Measurements from ENCODE around the gene KCNRG. TPM values are rescaled to one million over a fixed set of nuclear protein-coding genes. Genes with fewer than 3 reads are reported as not detected.
A peak's percentile ranks its signal among the peaks of the same experiment; 100 is the strongest.

KCNRG gene
- total RNA-seq, 3 donors from 2014 or later, result 0.66 to 1.2 (median 1.1) TPM

DNA sequence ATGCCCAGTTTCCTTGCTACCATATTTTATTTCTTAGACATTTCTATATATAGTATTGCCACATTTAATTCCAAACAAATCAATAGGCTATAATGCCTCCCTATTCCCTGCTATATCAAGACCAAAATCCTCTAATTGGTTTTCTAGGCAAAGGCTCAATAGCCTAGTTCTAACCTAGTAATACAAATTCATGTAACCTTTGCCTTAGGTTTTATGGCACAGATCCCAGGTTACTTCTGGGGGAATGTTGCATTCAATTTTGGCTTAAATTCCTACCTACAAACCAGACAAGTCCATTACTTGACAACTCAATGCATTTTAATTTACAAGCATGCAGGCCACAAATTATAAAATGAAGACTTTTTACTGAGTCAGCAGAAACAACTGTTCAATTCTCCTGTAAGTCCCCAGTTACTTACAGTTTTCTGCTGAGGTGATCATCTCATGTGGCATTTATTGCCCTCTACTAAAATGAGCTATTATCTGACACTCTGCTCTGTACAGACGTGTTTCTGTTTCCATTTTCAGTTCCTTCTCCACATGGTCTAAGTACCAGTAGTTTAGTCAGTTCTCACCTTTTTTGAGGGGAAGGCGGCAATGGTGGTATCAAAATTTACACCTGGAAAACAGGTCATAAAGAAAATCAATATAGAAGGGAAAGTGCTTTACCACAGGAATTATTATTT, 11.7 kb downstream of the KCNRG start:
- Histone ChIP-seq H3K9me3 (no peaks in the 10 kb centered on the region), H3K36me3 (ENCODE audit: low read depth) (no peaks in the 10 kb centered on the region), H3K4me3 (no peak overlapping the region), H3K4me1 (ENCODE audit: low read depth) (no peaks in the 10 kb centered on the region)
- TF ChIP-seq, protein P1, sequence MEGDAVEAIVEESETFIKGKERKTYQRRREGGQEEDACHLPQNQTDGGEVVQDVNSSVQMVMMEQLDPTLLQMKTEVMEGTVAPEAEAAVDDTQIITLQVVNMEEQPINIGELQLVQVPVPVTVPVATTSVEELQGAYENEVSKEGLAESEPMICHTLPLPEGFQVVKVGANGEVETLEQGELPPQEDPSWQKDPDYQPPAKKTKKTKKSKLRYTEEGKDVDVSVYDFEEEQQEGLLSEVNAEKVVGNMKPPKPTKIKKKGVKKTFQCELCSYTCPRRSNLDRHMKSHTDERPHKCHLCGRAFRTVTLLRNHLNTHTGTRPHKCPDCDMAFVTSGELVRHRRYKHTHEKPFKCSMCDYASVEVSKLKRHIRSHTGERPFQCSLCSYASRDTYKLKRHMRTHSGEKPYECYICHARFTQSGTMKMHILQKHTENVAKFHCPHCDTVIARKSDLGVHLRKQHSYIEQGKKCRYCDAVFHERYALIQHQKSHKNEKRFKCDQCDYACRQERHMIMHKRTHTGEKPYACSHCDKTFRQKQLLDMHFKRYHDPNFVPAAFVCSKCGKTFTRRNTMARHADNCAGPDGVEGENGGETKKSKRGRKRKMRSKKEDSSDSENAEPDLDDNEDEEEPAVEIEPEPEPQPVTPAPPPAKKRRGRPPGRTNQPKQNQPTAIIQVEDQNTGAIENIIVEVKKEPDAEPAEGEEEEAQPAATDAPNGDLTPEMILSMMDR (IDR thresholded peaks at IDR 0.05), result no peak
- intact Hi-C loops (cut with DNase I, micrococcal nuclease), result no loop called here
- peak; percentile 47 for ATAC-seq
- DNase-seq, result no peak

DNA sequence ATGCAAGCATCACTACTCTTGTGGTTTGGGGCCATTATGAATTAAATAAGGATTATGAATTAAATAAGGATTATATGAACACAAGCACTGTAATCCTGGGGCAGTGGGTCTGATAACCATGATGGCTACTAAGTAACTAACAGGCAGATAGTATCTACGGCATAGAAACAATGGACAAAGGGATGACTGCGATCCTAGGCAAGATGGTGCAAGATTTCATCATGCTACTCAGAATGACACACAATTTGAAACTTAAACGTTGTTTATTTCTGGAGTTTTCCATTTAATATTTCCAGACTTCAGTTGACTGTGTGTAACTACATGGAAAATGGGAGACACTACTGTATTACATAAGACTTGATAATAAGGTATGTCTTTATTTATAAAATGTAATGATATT, 15.1 kb downstream of the KCNRG start:
- H3K9me3 ChIP-seq, result no peaks in the 10 kb centered on the region
- TF ChIP-seq, protein P1 (IDR thresholded peaks at IDR 0.05), result no peak
- DNase-seq (no peak), ATAC-seq (no peak)
- intact Hi-C loops (cut with DNase I, micrococcal nuclease), result no loop called here
- H3K36me3 ChIP-seq (ENCODE audit: low read depth), result no peaks in the 10 kb centered on the region
- no peaks in the 10 kb centered on the region for H3K4me1 ChIP-seq (ENCODE audit: low read depth)
- H3K4me3 ChIP-seq, result no peak overlapping the region

DNA sequence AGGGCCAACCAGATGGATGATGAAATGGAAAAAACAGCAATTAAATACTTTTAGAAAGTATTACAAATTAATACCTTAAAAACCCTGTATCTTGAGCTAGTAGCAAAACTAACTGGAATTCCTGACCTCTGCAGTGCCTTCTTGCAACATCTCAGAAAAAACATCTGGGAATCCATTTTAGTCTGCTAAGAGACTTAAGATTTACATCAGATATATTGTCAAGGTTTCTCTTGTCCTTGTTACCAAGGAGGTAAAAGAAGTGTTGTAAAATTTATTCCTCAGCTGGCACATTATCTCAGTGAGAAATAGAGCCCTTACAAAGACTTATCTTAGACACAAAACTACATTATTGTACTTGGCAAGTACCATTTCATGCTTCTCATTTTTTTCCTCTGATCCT, 18.5 kb downstream of the KCNRG start:
- no peak for DNase-seq
- Histone ChIP-seq H3K4me3 (no peak overlapping the region), H3K36me3 (ENCODE audit: low read depth) (no peaks in the 10 kb centered on the region), H3K9me3 (no peaks in the 10 kb centered on the region), H3K4me1 (ENCODE audit: low read depth) (no peaks in the 10 kb centered on the region)
- intact Hi-C loops (cut with DNase I, micrococcal nuclease), result no loop called here
- no peak for ATAC-seq
- TF ChIP-seq, protein P1 (IDR thresholded peaks at IDR 0.05), result no peak

DNA sequence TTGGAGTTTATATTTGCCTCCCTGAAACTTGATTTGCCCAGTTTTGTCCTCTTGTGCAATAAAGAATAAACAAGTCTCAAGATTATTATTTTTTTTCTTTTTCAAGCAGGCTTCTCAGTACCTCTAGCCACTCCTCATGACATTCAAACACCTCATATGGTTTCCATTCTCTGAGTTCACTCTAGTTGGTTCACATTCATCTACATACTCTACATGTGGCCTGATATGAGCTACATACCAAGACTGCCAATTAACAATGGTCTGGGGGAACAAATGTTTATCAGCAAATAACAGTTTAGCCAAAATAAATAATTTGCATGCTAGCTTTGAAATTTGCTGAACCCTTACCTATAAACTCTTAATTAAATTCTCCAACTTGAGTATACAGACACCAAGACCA, 22.5 kb downstream of the KCNRG start:
- H3K36me3 ChIP-seq (ENCODE audit: low read depth), result no peaks in the 10 kb centered on the region
- intact Hi-C loops (cut with DNase I, micrococcal nuclease), result no loop called here
- H3K4me3 ChIP-seq, result no peak overlapping the region
- H3K9me3 ChIP-seq, result no peaks in the 10 kb centered on the region
- ATAC-seq (no peak), DNase-seq (no peak)
- H3K4me1 ChIP-seq (ENCODE audit: low read depth), result no peaks in the 10 kb centered on the region
- TF ChIP-seq, protein P1 (IDR thresholded peaks at IDR 0.05), result no peak

DNA sequence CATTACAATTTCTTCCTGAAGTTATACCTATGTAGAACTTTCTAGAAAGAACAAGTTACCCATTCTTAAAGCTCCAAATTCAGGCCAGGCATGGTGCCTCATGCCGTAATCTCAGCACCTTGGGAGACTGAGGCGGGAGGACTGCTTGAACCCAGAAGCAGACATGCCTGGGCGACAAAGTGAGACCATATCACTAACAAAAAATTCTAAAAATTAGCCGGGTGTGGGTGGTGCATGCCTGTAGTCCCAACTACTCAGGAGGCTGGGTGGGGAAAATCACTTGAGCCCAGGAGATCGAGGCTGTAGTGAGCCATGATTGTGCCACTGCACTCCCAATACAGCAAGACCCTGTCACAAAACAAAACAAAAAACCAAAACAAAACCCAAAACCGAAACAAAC, 23.0 kb downstream of the KCNRG start:
- no peaks in the 10 kb centered on the region for H3K4me1 ChIP-seq (ENCODE audit: low read depth)
- intact Hi-C loops (cut with DNase I, micrococcal nuclease), result no loop called here
- ATAC-seq (no peak), DNase-seq (no peak)
- no peaks in the 10 kb centered on the region for H3K9me3 ChIP-seq
- no peaks in the 10 kb centered on the region for H3K36me3 ChIP-seq (ENCODE audit: low read depth)
- TF ChIP-seq, protein P1 (IDR thresholded peaks at IDR 0.05), result no peak
- H3K4me3 ChIP-seq, result no peak overlapping the region

DNA sequence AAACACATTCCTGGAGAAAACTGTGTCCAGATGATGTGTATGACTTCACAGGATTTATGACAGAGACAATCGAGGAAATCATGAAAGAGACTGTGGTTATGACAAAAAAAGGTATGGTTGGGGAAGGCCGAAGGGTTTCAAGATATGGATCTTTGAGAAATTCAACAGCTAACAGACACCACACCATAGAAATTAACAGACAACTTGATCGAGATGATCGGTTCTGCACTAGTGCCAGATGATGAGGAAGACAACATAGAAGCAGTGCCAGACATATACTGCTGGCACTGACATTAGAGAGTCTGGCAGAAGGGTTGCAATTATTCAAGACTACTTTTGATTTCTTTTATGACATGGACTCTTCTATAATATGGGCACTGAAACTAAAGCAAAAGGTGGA, 37.2 kb downstream of the KCNRG start:
- Histone ChIP-seq H3K4me3 (no peak overlapping the region), H3K9me3 (no peaks in the 10 kb centered on the region), H3K36me3 (ENCODE audit: low read depth) (no peaks in the 10 kb centered on the region), H3K4me1 (ENCODE audit: low read depth) (no peaks in the 10 kb centered on the region)
- DNase-seq (no peak), ATAC-seq (no peak)
- intact Hi-C loops (cut with DNase I, micrococcal nuclease), result no loop called here
- TF ChIP-seq, protein P1 (IDR thresholded peaks at IDR 0.05), result no peak

Data from mucosa of descending colon (tissue), 3 donors.